Fibroblast of villous mesenchyme (primary cell): ENCODE results near the gene ALS2. TPM values are rescaled to one million over a fixed set of nuclear protein-coding genes. Genes with fewer than 3 reads are reported as not detected.
"Not testable (repeated sequence)": the region's sequence is repeated elsewhere in the genome, so short reads cannot be mapped to it uniquely, and the experiment has no call there.

Source experiments
- DNase-seq: peaks from one replicate; pipeline ENCODE4 v3.0.0-alpha.2; 2010; ENCODE audit warnings: low read depth
- H3K4me3 ChIP-seq: 2 replicates; pipeline ENCODE4 v1.5.1; 2011; ENCODE audit warnings: low read depth, mild to moderate bottlenecking, low read length
- total RNA-seq: library from RNA; depleted of rRNA; stranded (reverse); fragments of >200 nt; gene quantifications from 2 replicates; pipeline ENCODE4 v1.2.3, GENCODE V29; 2012
- TF ChIP-seq, protein P1 (sequence below): IDR thresholded peaks from 2 replicates; pipeline ENCODE4 v1.5.1; 2012; ENCODE audit warnings: low read depth, mild to moderate bottlenecking, low read length; ENCODE audit not compliant: insufficient read depth

ALS2 gene
- total RNA-seq, 1 donor = 44.0 TPM

DNA sequence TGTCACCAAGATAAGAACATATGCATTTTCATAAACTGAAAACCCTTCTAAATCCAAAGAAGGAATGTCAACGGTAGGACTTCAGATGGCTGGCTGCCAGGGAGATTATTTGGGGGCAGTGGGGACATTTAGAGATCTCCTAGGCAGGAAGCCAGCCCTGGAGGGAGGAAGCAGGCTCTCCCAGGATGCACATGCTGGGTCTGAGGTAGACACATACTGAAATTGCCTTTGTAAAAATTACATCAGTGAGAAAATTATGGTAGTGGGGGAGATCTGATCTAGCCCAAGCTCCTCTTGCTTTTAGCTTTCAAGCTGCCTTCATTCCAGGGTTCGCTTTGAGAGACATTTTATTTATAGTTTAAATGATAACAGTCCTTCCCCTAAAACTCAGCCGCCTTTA is 106.4 kb downstream of the ALS2 start:
- H3K4me3 ChIP-seq = no peak overlapping the region
- TF ChIP-seq, protein P1, sequence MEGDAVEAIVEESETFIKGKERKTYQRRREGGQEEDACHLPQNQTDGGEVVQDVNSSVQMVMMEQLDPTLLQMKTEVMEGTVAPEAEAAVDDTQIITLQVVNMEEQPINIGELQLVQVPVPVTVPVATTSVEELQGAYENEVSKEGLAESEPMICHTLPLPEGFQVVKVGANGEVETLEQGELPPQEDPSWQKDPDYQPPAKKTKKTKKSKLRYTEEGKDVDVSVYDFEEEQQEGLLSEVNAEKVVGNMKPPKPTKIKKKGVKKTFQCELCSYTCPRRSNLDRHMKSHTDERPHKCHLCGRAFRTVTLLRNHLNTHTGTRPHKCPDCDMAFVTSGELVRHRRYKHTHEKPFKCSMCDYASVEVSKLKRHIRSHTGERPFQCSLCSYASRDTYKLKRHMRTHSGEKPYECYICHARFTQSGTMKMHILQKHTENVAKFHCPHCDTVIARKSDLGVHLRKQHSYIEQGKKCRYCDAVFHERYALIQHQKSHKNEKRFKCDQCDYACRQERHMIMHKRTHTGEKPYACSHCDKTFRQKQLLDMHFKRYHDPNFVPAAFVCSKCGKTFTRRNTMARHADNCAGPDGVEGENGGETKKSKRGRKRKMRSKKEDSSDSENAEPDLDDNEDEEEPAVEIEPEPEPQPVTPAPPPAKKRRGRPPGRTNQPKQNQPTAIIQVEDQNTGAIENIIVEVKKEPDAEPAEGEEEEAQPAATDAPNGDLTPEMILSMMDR = no peak
- no peak for DNase-seq

DNA sequence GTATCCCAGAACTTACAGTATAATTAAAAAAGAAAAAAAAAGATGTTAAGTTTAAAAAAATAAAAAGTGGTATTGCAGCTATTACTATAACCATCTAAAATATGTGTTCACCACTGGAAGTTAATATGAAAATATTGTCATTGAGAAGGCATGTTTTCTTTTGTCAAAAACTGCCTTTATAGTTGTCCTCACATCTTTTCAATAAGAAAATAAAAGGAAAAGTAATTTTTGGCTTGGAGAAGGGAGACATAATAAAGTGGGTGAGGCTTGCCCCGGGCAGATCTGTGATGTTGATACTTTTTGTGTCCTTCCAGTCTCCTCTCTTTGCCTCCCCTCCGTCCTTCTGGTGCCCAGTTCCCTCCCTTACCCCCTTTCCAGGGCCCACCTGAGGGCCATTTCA is 107.2 kb downstream of the ALS2 start:
- TF ChIP-seq, protein P1 = no peak
- DNase-seq = no peak
- no peak overlapping the region for H3K4me3 ChIP-seq

DNA sequence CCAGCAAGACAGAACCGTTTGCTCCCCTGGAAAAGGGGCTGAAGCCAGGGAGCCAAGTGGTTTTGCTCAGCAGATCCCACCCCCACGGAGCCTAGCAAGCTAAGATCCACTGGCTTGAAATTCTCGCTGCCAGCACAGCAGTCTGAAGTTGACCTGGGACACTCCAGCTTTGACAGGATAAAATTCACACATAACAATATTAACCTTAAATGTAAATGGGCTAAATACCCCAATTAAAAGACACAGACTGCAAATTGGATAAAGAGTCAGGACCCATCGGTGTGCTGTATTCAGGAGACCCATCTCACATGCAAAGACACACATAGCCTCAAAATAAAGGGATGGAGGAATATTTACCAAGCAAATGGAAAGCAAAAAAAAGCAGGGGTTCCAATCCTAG is 109.5 kb downstream of the ALS2 start:
- DNase-seq, H3K4me3 ChIP-seq: not testable (repeated sequence)

DNA sequence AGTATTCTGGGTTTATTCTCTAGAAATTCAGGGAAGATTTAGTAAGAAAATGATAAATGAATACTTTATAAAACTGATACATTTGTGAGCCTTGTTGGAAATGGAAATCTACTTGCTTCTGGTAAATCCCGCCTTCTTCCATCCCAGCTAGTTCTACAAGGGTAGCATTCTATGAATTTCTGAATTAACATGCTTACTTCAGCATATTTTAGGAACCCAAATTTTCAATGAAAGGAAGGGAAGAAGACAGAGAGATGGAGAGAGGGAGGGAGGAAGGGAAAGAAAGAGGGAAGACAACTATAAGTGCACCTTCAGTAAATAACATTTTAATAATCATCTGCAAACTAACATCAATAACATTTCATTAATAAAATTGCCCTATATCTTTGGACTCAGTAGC is 110.9 kb downstream of the ALS2 start:
- TF ChIP-seq, protein P1 = no peak
- no peak overlapping the region for H3K4me3 ChIP-seq
- no peak for DNase-seq

DNA sequence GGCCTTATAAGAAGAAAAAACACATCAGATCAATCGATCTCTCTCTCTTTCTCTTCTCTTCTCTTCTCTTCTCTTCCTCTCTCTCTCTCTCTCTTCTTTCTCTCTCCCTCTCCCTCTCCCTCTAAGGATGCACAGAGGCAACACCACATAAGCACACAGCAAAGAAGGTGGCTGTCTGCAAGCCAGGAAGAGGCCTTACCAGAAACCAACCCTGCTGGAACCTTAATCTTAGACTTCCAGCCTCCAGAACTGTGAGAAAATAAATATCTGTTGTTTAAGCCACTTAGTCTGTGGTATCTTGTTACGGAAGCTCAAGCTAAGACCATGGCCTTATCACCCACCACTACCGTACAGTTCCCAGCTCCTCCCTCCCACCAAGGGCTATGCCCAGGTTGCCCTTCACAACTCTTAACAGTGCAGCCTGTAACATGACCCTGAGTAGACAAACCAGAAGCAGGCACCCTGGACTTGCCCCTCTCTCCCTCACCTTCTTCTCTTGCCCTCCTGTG is 112.3 kb downstream of the ALS2 start:
- TF ChIP-seq, protein P1 = no peak
- no peak overlapping the region for H3K4me3 ChIP-seq
- no peak for DNase-seq

DNA sequence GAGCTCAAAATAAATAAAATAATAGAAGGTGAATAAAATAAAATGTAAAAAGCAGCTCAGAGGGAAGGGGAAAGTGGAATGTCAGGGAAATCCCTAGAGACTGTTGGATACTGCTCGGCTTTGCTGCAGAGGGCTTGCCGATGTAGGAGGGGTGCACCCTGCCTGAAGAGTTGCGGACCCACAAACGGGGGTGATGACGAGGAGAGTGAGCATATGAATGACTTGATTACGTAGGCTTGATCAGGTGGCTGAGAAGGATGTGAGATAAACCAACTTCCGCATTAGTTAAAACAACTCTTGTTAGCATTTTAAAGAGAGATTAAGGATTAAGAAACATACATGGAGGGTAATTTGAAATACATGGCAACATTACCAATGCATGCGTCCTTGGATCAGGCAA is 116.4 kb downstream of the ALS2 start:
- TF ChIP-seq, protein P1 = no peak
- H3K4me3 ChIP-seq = no peak overlapping the region
- no peak for DNase-seq

DNA sequence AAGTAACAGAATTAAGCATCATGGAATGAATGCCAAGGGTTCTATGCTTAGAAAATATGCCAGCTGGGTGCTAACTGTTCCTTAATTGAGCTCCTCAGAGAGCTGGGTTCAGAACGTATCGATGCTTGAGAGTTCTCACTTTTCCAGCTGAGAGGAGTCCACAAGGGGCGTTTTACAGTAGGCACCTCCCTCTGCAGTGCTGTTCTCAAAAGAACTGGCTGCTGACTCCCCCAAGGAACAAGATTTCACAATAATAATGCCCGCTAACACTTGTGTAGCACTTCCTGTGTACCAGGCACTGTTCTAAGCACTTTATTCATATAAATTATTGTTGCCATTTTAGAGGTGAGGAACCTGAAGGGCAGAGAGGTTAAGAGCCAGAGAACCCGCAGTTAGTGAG is 119.4 kb downstream of the ALS2 start:
- no peak for DNase-seq
- TF ChIP-seq, protein P1 = no peak
- H3K4me3 ChIP-seq = no peak overlapping the region
